C4-2B (cell line): ENCODE data around the gene LBX2.
A peak's percentile ranks its signal among the peaks of the same experiment; 100 is the strongest.

Experiments used
- H3K27ac ChIP-seq: fragments of 450-650 bp; 2 replicates; pipeline ENCODE4 v1.5.1; 2017
- ZFX ChIP-seq: fragments of 450-650 bp; IDR thresholded peaks from 2 replicates; pipeline ENCODE4 v1.6.1; 2017
- TF ChIP-seq, protein P1 (sequence below): fragments of 450-650 bp; conservative IDR thresholded peaks from 2 replicates; pipeline ENCODE4 v1.5.1; 2017; ENCODE audit warnings: mild to moderate bottlenecking

The LBX2 gene

DNA sequence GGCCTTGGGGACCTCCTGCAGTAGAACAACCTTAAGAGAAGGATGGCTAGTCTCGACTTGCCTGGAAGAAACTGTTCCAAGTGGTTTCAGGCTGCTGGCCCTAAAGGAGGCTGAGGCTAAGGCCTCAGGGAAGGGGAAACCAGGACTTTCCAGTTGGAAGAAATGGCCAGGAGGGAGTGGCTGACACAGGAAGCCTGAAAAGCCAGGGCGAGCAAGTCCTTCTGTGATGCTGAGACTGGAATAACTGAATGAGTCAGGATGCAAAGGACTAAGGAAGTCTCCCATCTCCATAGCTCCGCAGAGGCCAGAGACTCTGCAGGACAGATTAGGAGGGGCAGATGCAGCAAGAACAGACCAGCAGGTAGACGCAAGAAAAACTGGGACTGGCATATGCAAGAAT lies 37.7 kb upstream of the LBX2 start:
- TF ChIP-seq, protein P1, sequence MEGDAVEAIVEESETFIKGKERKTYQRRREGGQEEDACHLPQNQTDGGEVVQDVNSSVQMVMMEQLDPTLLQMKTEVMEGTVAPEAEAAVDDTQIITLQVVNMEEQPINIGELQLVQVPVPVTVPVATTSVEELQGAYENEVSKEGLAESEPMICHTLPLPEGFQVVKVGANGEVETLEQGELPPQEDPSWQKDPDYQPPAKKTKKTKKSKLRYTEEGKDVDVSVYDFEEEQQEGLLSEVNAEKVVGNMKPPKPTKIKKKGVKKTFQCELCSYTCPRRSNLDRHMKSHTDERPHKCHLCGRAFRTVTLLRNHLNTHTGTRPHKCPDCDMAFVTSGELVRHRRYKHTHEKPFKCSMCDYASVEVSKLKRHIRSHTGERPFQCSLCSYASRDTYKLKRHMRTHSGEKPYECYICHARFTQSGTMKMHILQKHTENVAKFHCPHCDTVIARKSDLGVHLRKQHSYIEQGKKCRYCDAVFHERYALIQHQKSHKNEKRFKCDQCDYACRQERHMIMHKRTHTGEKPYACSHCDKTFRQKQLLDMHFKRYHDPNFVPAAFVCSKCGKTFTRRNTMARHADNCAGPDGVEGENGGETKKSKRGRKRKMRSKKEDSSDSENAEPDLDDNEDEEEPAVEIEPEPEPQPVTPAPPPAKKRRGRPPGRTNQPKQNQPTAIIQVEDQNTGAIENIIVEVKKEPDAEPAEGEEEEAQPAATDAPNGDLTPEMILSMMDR = no peak
- TF ChIP-seq ZFX = no peak
- no peak overlapping the region for H3K27ac ChIP-seq

DNA sequence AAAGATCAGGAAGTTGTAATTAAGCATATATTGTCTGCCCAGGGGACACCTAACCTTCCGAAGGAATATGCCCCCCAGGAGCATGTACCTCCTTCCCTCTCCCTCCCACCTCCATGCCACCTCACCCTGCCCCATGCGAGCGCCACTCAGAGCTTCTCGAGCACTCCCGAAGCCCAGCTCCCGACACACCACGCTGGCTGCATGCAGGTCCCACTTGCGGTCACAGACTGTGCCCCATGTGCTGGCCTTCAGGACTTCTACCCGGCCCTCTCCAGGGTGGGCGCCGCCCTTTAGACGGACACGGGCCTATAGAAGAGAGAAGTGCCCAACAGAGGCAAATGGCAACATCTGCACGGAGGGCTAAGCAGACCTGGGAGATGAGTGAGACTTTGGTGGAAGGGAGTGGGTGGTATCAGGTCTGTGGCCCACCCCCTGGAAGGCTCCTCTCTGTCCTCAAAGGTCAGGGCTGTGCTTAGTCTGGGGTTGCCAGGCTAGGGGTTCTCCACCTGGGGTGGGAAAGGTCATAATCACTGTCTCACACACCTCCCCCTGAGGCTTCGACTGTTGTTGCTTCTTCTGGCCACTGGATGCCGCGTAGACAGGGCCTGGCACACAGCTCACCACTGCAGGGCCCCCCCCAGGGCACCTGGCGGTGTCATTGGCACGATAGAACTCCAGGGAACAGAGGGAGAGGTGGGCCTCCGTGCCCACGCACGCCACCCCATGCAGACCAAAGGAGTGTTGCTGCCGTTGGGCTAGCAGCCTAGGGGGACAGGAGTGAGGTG lies 37.0 kb upstream of the LBX2 start:
- no peak overlapping the region for H3K27ac ChIP-seq
- TF ChIP-seq, protein P1 = no peak
- TF ChIP-seq ZFX = no peak

DNA sequence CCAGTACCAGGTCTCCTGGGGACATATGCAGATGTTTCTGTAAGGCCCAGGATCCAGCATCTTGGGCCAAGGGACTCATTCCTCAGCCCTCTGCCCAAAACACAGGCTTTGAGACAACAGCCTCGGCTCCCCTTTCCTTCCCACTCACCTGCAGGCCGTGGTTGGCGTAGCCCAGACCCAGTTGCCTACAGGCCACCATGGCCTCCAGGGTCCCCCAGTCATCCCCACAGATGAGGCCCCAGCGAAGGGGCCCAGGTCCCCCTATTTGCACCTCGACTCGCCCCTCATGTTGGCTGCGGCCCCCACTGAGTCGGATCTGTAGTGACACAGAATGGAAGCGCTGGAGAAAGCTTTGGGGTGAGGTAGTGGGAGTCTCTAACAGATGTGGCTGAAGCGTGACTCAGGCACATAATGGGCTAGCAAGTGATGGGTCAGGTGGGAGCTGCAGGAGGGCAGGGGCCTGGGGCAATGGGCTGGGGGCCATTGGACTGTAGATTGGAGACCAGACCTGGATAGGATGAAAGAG lies 36.1 kb upstream of the LBX2 start:
- H3K27ac ChIP-seq = no peak overlapping the region
- TF ChIP-seq ZFX = no peak
- TF ChIP-seq, protein P1 = no peak

DNA sequence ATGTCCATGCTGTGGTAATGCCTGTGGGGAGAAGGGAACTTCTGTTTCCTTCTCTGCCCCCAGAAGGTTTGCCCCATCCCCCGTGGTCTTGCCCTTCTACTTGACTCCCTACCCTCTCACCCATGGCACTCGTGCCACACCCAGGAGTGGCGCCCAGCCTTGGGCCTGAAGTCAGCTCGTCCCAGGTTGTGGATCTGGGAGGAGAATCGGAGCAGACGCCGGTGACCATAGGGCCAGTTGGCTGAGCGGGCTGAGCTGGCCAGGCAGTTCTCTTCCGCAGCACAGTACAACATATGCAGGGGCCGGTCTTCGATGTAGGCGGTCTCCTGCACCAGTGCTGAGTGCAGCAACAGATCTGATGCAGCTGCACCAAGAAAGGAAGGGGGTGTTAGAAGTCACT lies 35.0 kb upstream of the LBX2 start:
- TF ChIP-seq, protein P1 = no peak
- TF ChIP-seq ZFX = no peak
- no peak overlapping the region for H3K27ac ChIP-seq

DNA sequence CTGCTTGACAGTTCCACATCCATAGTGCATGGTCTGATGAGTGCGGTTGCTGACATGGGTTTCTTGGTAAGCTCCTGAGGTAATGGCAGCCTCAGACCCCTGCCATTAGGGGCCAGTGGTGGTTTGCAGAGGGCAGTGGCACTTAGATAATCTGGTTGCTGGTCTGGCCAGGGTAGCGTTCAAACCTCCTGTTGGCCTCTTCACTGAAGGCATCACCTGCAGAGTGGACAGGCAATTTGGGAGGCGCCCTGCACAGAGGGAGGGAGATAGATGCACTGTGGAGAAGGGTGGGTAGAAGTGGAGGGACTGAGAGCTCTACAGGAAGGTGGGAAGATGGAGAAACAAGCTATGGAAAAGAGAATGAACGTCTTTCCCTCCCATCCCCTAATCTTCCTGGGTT lies 34.1 kb upstream of the LBX2 start:
- H3K27ac ChIP-seq = no peak overlapping the region
- TF ChIP-seq ZFX = no peak
- TF ChIP-seq, protein P1 = no peak

DNA sequence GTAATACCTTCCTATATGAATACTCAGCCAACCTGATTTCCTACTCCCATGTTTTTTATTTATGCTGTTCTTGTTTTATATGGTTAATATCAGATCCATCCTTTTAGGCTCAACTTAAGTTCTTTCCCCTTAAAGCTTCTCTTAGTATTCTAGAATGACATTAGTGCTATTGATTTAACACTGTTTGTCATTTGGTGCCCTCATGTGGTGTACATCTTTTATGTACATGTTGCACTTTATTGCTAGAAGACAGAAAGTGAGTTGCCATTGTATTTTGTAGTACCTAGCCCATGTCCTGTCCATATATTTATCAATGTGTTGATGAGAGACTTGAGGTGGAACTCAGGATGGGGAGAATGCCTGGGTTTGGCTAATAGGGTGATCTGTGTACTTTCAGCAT lies 32.8 kb upstream of the LBX2 start:
- no peak overlapping the region for H3K27ac ChIP-seq
- TF ChIP-seq, protein P1 = peak; percentile 25
- TF ChIP-seq ZFX = no peak

DNA sequence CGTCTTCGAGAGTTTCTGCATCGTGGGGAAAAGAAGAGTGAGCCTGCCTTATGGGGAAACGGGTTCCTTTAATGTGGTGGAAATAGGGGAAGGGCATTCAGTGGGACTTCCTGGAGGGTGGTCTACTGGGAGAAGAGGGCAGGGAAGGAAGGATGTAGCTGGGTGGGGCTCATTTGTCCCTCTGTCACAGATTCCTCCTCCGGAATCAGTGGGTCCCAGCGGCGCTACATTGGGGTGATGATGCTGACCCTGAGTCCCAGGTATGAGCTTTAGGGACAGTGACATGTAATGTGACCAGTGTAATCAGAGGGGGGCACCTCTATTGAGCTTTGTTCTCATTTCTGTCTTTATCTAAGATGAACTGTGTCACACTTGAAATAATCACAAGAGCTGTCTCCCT lies 32.3 kb upstream of the LBX2 start:
- TF ChIP-seq, protein P1 = no peak
- TF ChIP-seq ZFX = no peak
- H3K27ac ChIP-seq = no peak overlapping the region
